HFFc6 (cell line): Measurements from ENCODE around the gene SRRT. TPM values are rescaled to one million over a fixed set of nuclear protein-coding genes. Genes with fewer than 3 reads are reported as not detected.

Source experiments
- DNase-seq: peaks from one replicate; pipeline ENCODE4 v3.0.0-alpha.2; 2018
- H3K27ac Mint-ChIP-seq: 2 replicates; pipeline ENCODE4 v1.8.0; 2020; ENCODE audit warnings: mild to moderate bottlenecking, mixed read lengths
- H3K27me3 Mint-ChIP-seq: 2 replicates; pipeline ENCODE4 v1.8.0; 2021; ENCODE audit warnings: mild to moderate bottlenecking, moderate library complexity, mixed read lengths; ENCODE audit not compliant: insufficient read depth
- H3K36me3 Mint-ChIP-seq: 2 replicates; pipeline ENCODE4 v1.8.0; 2021; ENCODE audit warnings: low read depth, mixed read lengths
- H3K4me1 Mint-ChIP-seq: 2 replicates; pipeline ENCODE4 v1.8.0; 2020; ENCODE audit warnings: low read depth, mixed read lengths
- H3K4me3 Mint-ChIP-seq: 2 replicates; pipeline ENCODE4 v1.8.0; 2020; ENCODE audit warnings: mild to moderate bottlenecking, moderate library complexity, mixed read lengths
- H3K9me3 Mint-ChIP-seq: 2 replicates; pipeline ENCODE4 v1.8.0; 2020; ENCODE audit warnings: mild to moderate bottlenecking, mixed read lengths
- total RNA-seq, 6 experiments: library from RNA; stranded (reverse); fragmentation: NEBNext Ultra II Directional; extraction: Animal tissue kit (Norgen Biotek cat#: 25700); gene quantifications; 2 replicates in 1 of 6; 3 replicates in 5 of 6; pipeline ENCODE4 v1.2.3, GENCODE V29; 2021
- TF ChIP-seq, protein P1 (sequence below): fragments of 200-600 bp; sonication (generic); IDR thresholded peaks from 2 replicates; pipeline ENCODE4 v1.5.0; 2021; ENCODE audit warnings: antibody characterized with exemption, mild to moderate bottlenecking

Gene SRRT
- total RNA-seq, 6 experiments from 2014 or later, result 111 to 154 (median 133) TPM

DNA sequence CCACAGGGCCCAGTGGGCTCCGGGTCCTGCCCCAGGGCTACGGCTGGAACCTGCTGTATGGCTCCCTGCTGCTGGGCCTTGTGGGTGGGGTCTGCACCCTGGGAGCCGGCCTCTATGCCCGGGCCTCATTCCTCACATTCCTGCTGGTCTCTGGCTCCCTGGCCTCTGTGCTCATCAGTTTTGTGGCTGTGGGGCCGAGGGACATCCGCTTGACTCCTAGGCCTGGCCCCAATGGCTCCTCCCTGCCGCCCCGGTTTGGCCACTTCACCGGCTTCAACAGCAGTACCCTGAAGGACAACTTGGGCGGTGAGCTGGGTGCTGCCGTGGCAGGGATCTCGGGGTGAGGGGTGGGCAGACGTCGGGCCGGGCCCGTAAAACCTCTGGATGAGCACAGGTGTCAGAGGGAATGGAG lies 18.0 kb upstream of the SRRT start:
- no peak overlapping the region for H3K27ac Mint-ChIP-seq
- no peak for DNase-seq
- H3K36me3 Mint-ChIP-seq, result peaks cover 15% of the 10 kb centered on the region
- no peaks in the 10 kb centered on the region; the same call in 1 of the 2 replicates for H3K27me3 Mint-ChIP-seq
- no peaks in the 10 kb centered on the region for H3K9me3 Mint-ChIP-seq
- no peak overlapping the region for H3K4me3 Mint-ChIP-seq
- H3K4me1 Mint-ChIP-seq, result peaks cover 3% of the 10 kb centered on the region
- TF ChIP-seq, protein P1, sequence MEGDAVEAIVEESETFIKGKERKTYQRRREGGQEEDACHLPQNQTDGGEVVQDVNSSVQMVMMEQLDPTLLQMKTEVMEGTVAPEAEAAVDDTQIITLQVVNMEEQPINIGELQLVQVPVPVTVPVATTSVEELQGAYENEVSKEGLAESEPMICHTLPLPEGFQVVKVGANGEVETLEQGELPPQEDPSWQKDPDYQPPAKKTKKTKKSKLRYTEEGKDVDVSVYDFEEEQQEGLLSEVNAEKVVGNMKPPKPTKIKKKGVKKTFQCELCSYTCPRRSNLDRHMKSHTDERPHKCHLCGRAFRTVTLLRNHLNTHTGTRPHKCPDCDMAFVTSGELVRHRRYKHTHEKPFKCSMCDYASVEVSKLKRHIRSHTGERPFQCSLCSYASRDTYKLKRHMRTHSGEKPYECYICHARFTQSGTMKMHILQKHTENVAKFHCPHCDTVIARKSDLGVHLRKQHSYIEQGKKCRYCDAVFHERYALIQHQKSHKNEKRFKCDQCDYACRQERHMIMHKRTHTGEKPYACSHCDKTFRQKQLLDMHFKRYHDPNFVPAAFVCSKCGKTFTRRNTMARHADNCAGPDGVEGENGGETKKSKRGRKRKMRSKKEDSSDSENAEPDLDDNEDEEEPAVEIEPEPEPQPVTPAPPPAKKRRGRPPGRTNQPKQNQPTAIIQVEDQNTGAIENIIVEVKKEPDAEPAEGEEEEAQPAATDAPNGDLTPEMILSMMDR, result no peak

DNA sequence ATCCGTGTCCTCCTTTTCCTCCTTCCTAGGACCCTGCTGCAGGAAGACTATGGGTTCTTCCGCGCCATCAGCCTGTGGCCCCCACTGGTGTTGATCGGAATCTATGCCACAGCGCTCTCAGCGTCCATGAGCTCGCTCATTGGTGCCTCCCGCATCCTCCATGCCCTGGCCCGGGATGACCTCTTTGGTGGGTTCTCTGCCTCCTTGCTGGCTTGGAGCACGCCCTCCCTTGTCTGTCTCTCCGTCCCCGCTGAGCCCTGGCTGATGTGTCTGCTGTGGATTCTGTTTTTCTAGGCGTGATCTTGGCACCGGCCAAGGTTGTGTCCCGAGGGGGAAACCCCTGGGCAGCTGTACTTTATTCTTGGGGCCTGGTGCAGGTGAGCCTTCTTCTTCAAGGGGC lies 15.0 kb upstream of the SRRT start:
- H3K4me1 Mint-ChIP-seq, result no peaks in the 10 kb centered on the region
- no peak overlapping the region for H3K4me3 Mint-ChIP-seq
- H3K27me3 Mint-ChIP-seq, result no peaks in the 10 kb centered on the region; the same call in none of the 2 replicates
- TF ChIP-seq, protein P1, result no peak
- no peak for DNase-seq
- H3K9me3 Mint-ChIP-seq, result no peaks in the 10 kb centered on the region
- H3K36me3 Mint-ChIP-seq, result peaks cover 15% of the 10 kb centered on the region
- H3K27ac Mint-ChIP-seq, result no peak overlapping the region

DNA sequence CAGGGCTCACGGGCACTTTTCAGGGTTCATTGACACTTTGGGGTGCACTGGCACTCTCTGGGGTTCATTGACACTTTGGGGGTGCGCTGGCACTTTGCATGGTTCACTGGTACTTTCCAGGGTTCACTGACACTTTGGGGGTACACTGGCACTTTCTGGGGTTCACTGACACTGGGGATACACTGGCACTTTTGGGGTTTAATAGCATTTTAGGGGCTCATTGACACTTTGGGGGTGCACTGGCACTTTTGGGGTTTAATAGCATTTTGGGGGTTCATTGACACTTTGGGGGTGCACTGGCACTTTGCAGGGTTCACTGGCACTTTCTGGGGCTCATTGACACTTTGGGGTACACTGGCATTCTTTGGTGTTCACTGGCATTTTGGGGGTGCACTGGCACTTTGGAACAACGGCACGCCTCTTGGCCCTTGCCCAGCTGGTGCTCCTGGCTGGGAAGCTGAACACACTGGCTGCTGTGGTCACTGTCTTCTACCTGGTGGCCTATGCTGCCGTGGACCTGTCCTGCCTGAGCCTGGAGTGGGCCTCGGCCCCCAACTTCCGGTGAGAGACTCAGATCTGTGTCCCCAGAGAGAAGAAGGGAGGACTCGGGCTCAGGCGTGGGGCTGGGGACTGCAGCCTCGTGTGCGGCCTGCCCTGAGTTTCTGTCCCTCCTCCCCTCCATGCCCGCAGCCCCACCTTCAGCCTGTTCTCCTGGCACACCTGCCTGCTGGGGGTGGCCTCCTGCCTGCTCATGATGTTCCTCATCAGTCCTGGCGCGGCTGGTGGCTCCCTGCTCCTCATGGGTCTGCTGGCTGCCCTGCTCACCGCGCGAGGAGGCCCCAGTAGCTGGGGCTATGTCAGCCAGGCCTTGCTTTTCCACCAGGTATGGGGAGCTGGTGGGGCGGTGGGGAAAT lies 13.9 kb upstream of the SRRT start:
- Mint-ChIP-seq H3K4me1 (peaks cover 5% of the 10 kb centered on the region; the same call in 1 of the 2 replicates), H3K27me3 (no peaks in the 10 kb centered on the region; the same call in none of the 2 replicates), H3K27ac (no peak overlapping the region), H3K9me3 (no peaks in the 10 kb centered on the region), H3K36me3 (peaks cover 15% of the 10 kb centered on the region), H3K4me3 (no peak overlapping the region)
- DNase-seq, result no peak
- TF ChIP-seq, protein P1, result no peak

DNA sequence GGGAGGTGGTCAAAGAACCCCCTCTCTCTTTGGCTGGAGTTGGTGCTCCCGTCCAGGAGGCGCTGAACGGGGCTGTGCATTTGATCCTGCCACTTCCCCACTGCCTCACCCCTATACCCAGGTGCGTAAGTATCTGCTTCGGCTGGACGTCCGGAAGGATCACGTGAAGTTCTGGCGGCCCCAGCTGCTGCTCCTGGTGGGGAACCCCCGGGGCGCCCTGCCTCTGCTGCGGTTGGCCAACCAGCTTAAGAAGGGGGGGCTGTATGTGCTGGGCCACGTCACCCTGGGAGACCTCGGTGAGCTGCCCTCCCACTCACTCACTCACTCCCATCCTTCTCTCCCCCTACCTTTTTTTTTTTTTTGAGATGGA lies 13.3 kb upstream of the SRRT start:
- H3K27me3 Mint-ChIP-seq, result no peaks in the 10 kb centered on the region; the same call in none of the 2 replicates
- no peak overlapping the region for H3K4me3 Mint-ChIP-seq
- H3K4me1 Mint-ChIP-seq, result peaks cover 7% of the 10 kb centered on the region
- H3K9me3 Mint-ChIP-seq, result no peaks in the 10 kb centered on the region
- no peak for DNase-seq
- TF ChIP-seq, protein P1, result no peak
- no peak overlapping the region for H3K27ac Mint-ChIP-seq
- peaks cover 15% of the 10 kb centered on the region for H3K36me3 Mint-ChIP-seq

DNA sequence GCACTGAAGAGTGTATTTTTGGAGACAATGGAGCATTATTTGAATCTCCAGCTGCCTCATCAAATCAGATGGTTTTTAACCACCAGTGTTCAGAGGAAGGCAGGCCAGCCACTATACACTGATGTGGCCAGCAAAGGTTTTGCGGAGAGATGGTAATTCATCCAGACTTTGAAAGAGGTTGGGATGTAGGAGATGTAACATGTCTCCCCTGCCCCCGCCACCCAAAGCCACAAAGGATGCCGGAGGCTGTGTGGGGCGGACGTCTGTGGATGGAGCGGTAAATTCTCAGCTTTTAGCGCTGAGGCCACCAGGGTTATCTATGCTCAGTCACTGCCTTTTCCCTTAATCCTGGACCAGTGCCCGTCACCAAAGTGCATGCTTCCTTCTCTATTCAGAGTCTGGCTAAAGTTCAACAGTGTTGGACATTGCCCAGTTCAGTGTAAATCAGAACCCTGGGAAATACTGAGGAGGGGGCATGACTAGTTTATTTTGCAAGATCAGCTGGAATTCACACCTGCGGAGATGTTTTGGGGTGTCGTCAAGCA lies 11.4 kb upstream of the SRRT start:
- no peak for DNase-seq
- Mint-ChIP-seq H3K9me3 (no peaks in the 10 kb centered on the region), H3K27me3 (no peaks in the 10 kb centered on the region; the same call in none of the 2 replicates), H3K4me3 (no peak overlapping the region), H3K27ac (no peak overlapping the region), H3K4me1 (peaks cover 12% of the 10 kb centered on the region), H3K36me3 (peaks cover 18% of the 10 kb centered on the region)
- TF ChIP-seq, protein P1, result no peak
